HuH-7.5 (cell line): ENCODE data around the gene BTBD1.
"Not testable (repeated sequence)": the region's sequence is repeated elsewhere in the genome, so short reads cannot be mapped to it uniquely, and the experiment has no call there.

Experiments used
- DNase-seq: peaks from one replicate; pipeline ENCODE4 v3.0.0; 2011; ENCODE audit warnings: low spot score

BTBD1 gene

GRCh38 chr15:83092309-83092976, 25.4 kb upstream of the BTBD1 start:
- DNase-seq = no peak

GRCh38 chr15:83091965-83092308, 24.9 kb upstream of the BTBD1 start:
- not testable (repeated sequence) for DNase-seq

- DNase-seq = no peak
Observed at GRCh38 chr15:83090465-83090864, 23.4 kb upstream of the BTBD1 start.

GRCh38 chr15:83088876-83089275, 21.8 kb upstream of the BTBD1 start:
- no peak for DNase-seq

GRCh38 chr15:83087576-83087975, 20.5 kb upstream of the BTBD1 start:
- no peak for DNase-seq

- not testable (repeated sequence) for DNase-seq
Observed at GRCh38 chr15:83085864-83086552, 19.0 kb upstream of the BTBD1 start.

GRCh38 chr15:83085461-83085860, 18.4 kb upstream of the BTBD1 start:
- DNase-seq = not testable (repeated sequence)

GRCh38 chr15:83082730-83083386, 15.8 kb upstream of the BTBD1 start:
- no peak for DNase-seq

GRCh38 chr15:83081256-83082014, 14.4 kb upstream of the BTBD1 start:
- DNase-seq = no peak

GRCh38 chr15:83078712-83079111, 11.7 kb upstream of the BTBD1 start:
- no peak for DNase-seq

GRCh38 chr15:83077491-83078230, 10.6 kb upstream of the BTBD1 start:
- DNase-seq = no peak

- not testable (repeated sequence) for DNase-seq
Observed at GRCh38 chr15:83069211-83069642, 2.2 kb upstream of the BTBD1 start.

GRCh38 chr15:83068054-83068453, 1.0 kb upstream of the BTBD1 start:
- DNase-seq = no peak

- DNase-seq = no peak
Observed at GRCh38 chr15:83067638-83067962, 548 bp upstream of the BTBD1 start.

GRCh38 chr15:83066034-83066733, 868 bp downstream of the BTBD1 start:
- no peak for DNase-seq

- DNase-seq = no peak
Observed at GRCh38 chr15:83065431-83065830, 1.6 kb downstream of the BTBD1 start.

- DNase-seq = no peak
Observed at GRCh38 chr15:83064859-83065258, 2.2 kb downstream of the BTBD1 start.

GRCh38 chr15:83063551-83063950, 3.5 kb downstream of the BTBD1 start:
- DNase-seq = no peak

- no peak for DNase-seq
Observed at GRCh38 chr15:83062768-83063180, 4.3 kb downstream of the BTBD1 start.

- DNase-seq = no peak
Observed at GRCh38 chr15:83061680-83062079, 5.4 kb downstream of the BTBD1 start.

GRCh38 chr15:83057696-83058376, 9.2 kb downstream of the BTBD1 start:
- no peak for DNase-seq
